ENCODE measurements around the gene OSBPL6.

Gene OSBPL6

GRCh38 chr2:178448968-178449661, 254.8 kb downstream of the OSBPL6 start:
- no peak for DNase-seq (ENCODE audit: low spot score)

GRCh38 chr2:178449700-178450523, 255.6 kb downstream of the OSBPL6 start:
- DNase-seq (ENCODE audit: low spot score) = no peak

GRCh38 chr2:178450524-178450773, 256.1 kb downstream of the OSBPL6 start:
- DNase-seq (ENCODE audit: low spot score) = no peak

- peak; percentile 96 for DNase-seq (ENCODE audit: low spot score)
Observed at GRCh38 chr2:178450774-178451525, 256.6 kb downstream of the OSBPL6 start, which contains the start of the genes PJVK and PRKRA. Gene PJVK (plus strand): TSS chr2:178451378. CDS start chr2:178453410, 2,032 bp downstream. Gene PRKRA (minus strand): TSS chr2:178451175. CDS start chr2:178451030, 145 bp downstream.

- no peak for DNase-seq (ENCODE audit: low spot score)
Observed at GRCh38 chr2:178452334-178452733, 258.0 kb downstream of the OSBPL6 start.
